ENCODE results near the gene GPC6. TPM values are rescaled to one million over a fixed set of nuclear protein-coding genes. Genes with fewer than 3 reads are reported as not detected.

GPC6 gene
- total and polyA plus RNA-seq, 9 of the 15 experiments (the other 6 are each of a cell fraction or from before 2014, with no cell fraction given): under 0.01 to 0.20 (median 0.01) TPM; not detected in 4

DNA sequence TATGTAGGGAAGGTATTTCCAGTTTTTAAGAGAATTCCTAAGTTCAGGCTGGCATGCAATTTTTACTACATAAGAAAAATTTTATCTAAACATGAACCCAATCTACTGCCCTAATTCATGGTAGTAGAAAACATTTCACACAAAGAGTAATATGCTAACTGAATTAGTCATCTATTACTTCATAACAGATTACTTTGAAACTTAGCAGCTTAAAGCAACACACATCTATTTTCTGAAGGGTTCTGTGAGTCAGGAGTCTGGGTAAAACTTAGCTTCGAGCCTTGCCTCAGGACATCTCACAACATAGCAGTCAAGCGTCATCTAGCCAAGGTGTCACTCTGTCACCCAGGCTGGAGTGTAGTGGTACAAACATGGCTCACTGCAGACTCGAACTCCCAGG lies 715.4 kb downstream of the GPC6 start:
- no peaks in the 10 kb centered on the region for H4K20me1 ChIP-seq (replicated peaks; ENCODE audit: control insufficient read depth, insufficient read depth, low read length)
- WGBS (ENCODE audit: insufficient coverage, low coverage, missing lambda C conversion rate): 0% methylated on average over 3 of the region's 3 CpGs
- intact Hi-C loops (cut with micrococcal nuclease) (no loop called here), in situ Hi-C loops (cut with MboI) (no loop called here)
- H2AFZ ChIP-seq (ENCODE audit: low read depth, low read length): no peak overlapping the region
- H3K4me3 ChIP-seq: no peak overlapping the region
- no peak overlapping the region for H3K4me2 ChIP-seq (ENCODE audit: insufficient read depth, low read length)
- no peak for DNase-seq (ENCODE audit: extremely low read depth in 1 of 4, low spot score in 3 of 4)
- H3K4me1 ChIP-seq (replicated peaks in 1 of 2; ENCODE audit: control insufficient read depth in 2 of 2, insufficient read depth in 2 of 2, low read length in 2 of 2): no peaks in the 10 kb centered on the region
- ChIA-PET CTCF (ENCODE audit: low intra/inter-chr PET ratio) (no interaction called here), POLR2A (no interaction called here)
- no peak overlapping the region for H3K27ac ChIP-seq (ENCODE audit: extremely low read depth, low read depth, low read length)
- H3K9me3 ChIP-seq (replicated peaks; ENCODE audit: control insufficient read depth, insufficient read depth, low read depth, low read length): no peaks in the 10 kb centered on the region
- ATAC-seq: no peak
- H3K79me2 ChIP-seq (ENCODE audit: control insufficient read depth, insufficient read depth, low read length): no peaks in the 10 kb centered on the region
- FAIRE-seq: no peak
- BruUV-seq (replicated peaks): no TSS peak
- H3K9me1 ChIP-seq (ENCODE audit: control insufficient read depth, insufficient read depth, low read length): no peaks in the 10 kb centered on the region
- H3K36me3 ChIP-seq (ENCODE audit: control insufficient read depth, insufficient read depth, low read length): no peaks in the 10 kb centered on the region
- no peaks in the 10 kb centered on the region for H3K27me3 ChIP-seq (ENCODE audit: control insufficient read depth in 2 of 2, insufficient read depth in 2 of 2, low read length in 2 of 2)
- no peak overlapping the region for H3K9ac ChIP-seq (ENCODE audit: insufficient read depth in 1 of 2, low read depth in 2 of 2, low read length in 2 of 2)
- no peak for TF ChIP-seq MTA1 (IDR thresholded peaks at IDR 0.05; ENCODE audit: borderline replicate concordance)
- no peak for TF ChIP-seq ZC3H8 (IDR thresholded peaks at IDR 0.05)
- TF ChIP-seq ARNT (IDR thresholded peaks at IDR 0.05): no peak
- TF ChIP-seq FIP1L1 (IDR thresholded peaks at IDR 0.05; ENCODE audit: low read depth, low read length, poor library complexity, severe bottlenecking): no peak
- no peak for TF ChIP-seq HNRNPLL (IDR thresholded peaks at IDR 0.05; ENCODE audit: low read depth, low read length, poor library complexity, severe bottlenecking)
- TF ChIP-seq, protein P1, sequence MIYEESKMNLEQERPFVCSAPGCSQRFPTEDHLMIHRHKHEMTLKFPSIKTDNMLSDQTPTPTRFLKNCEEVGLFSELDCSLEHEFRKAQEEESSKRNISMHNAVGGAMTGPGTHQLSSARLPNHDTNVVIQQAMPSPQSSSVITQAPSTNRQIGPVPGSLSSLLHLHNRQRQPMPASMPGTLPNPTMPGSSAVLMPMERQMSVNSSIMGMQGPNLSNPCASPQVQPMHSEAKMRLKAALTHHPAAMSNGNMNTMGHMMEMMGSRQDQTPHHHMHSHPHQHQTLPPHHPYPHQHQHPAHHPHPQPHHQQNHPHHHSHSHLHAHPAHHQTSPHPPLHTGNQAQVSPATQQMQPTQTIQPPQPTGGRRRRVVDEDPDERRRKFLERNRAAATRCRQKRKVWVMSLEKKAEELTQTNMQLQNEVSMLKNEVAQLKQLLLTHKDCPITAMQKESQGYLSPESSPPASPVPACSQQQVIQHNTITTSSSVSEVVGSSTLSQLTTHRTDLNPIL (CRISPR knock-in tag; IDR thresholded peaks at IDR 0.05): no peak
- TF ChIP-seq, protein P2, sequence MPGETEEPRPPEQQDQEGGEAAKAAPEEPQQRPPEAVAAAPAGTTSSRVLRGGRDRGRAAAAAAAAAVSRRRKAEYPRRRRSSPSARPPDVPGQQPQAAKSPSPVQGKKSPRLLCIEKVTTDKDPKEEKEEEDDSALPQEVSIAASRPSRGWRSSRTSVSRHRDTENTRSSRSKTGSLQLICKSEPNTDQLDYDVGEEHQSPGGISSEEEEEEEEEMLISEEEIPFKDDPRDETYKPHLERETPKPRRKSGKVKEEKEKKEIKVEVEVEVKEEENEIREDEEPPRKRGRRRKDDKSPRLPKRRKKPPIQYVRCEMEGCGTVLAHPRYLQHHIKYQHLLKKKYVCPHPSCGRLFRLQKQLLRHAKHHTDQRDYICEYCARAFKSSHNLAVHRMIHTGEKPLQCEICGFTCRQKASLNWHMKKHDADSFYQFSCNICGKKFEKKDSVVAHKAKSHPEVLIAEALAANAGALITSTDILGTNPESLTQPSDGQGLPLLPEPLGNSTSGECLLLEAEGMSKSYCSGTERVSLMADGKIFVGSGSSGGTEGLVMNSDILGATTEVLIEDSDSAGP (CRISPR knock-in tag; IDR thresholded peaks at IDR 0.05): no peak
- TF ChIP-seq EP400 (IDR thresholded peaks at IDR 0.05): no peak
- TF ChIP-seq, protein P3, sequence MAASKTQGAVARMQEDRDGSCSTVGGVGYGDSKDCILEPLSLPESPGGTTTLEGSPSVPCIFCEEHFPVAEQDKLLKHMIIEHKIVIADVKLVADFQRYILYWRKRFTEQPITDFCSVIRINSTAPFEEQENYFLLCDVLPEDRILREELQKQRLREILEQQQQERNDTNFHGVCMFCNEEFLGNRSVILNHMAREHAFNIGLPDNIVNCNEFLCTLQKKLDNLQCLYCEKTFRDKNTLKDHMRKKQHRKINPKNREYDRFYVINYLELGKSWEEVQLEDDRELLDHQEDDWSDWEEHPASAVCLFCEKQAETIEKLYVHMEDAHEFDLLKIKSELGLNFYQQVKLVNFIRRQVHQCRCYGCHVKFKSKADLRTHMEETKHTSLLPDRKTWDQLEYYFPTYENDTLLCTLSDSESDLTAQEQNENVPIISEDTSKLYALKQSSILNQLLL (CRISPR knock-in tag; IDR thresholded peaks at IDR 0.05; ENCODE audit: borderline replicate concordance): no peak
- TF ChIP-seq, protein P4, sequence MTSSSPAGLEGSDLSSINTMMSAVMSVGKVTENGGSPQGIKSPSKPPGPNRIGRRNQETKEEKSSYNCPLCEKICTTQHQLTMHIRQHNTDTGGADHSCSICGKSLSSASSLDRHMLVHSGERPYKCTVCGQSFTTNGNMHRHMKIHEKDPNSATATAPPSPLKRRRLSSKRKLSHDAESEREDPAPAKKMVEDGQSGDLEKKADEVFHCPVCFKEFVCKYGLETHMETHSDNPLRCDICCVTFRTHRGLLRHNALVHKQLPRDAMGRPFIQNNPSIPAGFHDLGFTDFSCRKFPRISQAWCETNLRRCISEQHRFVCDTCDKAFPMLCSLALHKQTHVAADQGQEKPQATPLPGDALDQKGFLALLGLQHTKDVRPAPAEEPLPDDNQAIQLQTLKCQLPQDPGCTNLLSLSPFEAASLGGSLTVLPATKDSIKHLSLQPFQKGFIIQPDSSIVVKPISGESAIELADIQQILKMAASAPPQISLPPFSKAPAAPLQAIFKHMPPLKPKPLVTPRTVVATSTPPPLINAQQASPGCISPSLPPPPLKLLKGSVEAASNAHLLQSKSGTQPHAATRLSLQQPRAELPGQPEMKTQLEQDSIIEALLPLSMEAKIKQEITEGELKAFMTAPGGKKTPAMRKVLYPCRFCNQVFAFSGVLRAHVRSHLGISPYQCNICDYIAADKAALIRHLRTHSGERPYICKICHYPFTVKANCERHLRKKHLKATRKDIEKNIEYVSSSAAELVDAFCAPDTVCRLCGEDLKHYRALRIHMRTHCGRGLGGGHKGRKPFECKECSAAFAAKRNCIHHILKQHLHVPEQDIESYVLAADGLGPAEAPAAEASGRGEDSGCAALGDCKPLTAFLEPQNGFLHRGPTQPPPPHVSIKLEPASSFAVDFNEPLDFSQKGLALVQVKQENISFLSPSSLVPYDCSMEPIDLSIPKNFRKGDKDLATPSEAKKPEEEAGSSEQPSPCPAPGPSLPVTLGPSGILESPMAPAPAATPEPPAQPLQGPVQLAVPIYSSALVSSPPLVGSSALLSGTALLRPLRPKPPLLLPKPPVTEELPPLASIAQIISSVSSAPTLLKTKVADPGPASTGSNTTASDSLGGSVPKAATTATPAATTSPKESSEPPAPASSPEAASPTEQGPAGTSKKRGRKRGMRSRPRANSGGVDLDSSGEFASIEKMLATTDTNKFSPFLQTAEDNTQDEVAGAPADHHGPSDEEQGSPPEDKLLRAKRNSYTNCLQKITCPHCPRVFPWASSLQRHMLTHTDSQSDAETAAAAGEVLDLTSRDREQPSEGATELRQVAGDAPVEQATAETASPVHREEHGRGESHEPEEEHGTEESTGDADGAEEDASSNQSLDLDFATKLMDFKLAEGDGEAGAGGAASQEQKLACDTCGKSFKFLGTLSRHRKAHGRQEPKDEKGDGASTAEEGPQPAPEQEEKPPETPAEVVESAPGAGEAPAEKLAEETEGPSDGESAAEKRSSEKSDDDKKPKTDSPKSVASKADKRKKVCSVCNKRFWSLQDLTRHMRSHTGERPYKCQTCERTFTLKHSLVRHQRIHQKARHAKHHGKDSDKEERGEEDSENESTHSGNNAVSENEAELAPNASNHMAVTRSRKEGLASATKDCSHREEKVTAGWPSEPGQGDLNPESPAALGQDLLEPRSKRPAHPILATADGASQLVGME (CRISPR knock-in tag; IDR thresholded peaks at IDR 0.05): no peak
- TF ChIP-seq MTA3 (IDR thresholded peaks at IDR 0.05; ENCODE audit: borderline replicate concordance): no peak
- no peak for TF ChIP-seq YBX1 (IDR thresholded peaks at IDR 0.05)
